Left lobe of liver (tissue), 2 donors: ENCODE measurements around the gene ME2. TPM values are rescaled to one million over a fixed set of nuclear protein-coding genes. Genes with fewer than 3 reads are reported as not detected.
A peak's percentile ranks its signal among the peaks of the same experiment; 100 is the strongest.
"Not testable (repeated sequence)": the region's sequence is repeated elsewhere in the genome, so short reads cannot be mapped to it uniquely, and the experiment has no call there.

Source experiments
- ATAC-seq: fragments of 200-7000 bp; cut with Tn5 transposase; one replicate; pipeline ENCODE4 v1.9.1; 2020; ENCODE audit warnings: mild to moderate bottlenecking, moderate library complexity
- DNase-seq: peaks from one replicate; pipeline ENCODE4 v3.0.0-alpha.2; 2020; ENCODE audit warnings: low spot score
- total RNA-seq: library from RNA; stranded (reverse); gene quantifications from one replicate; pipeline ENCODE4 v1.2.1, GENCODE V29; 2021
- donor health status: DM: no; HTN: no; CAD: no; lungs with moderate emphysema.
- donor health status: DM: no; HTN: yes; CAD: no.

ME2 gene
- total RNA-seq, 1 donor from 2014 or later, result 13.2 TPM

DNA sequence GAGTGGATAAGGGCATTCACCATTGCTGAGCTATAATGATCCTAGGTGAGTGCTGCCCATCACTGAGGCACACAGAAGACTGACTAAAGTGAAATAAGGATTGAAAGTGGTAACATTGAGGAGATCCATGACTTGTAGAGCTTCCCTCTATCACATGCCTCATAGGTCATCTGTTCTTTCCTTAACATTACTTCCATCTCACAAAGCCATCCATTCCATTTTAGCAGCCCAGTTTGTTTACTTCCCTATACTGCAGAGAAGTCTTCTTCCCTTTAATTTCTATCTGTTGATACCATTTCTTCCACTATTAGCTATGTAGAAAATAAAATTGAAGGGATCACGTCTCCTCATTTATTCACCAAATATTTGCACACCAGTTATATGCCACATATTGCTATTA, 32.1 kb downstream of the ME2 start:
- no peak for DNase-seq
- no peak for ATAC-seq

DNA sequence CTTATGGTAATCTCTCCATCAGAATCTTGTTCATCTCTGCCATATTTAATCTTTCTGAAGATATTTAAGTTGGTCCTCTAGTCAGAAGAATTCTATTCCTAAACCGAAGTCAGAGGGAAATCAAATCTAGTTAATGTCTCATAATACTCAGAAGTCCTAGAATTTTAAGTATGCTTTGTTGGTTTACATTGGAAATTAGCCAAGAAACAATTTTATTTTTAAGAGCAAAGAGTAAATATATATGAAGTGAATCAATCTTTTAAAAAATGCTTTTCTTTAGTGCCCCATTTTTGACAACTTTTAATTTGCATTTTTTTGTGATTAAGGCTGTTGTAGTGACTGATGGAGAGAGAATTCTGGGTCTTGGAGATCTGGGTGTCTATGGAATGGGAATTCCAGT, 38.1 kb downstream of the ME2 start:
- DNase-seq, result no peak
- no peak for ATAC-seq

DNA sequence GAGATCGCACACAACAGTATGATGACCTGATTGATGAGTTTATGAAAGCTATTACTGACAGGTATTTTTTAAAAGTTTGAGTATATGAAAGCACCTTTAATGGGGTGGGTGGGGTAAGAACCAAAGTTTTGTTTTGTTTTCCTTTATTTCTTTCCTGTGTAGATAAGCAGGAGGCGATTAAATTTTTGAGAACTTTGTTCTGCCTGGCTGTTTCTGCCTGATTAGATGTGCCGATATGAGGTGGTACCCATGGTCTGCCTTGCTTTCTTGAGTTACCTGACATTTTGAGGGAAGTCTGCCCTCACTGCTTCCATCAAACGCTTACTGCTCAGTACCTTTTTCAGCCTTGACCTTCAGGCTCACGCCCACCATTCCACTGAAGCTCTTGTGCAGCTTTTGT, 39.2 kb downstream of the ME2 start:
- ATAC-seq (no peak), DNase-seq (no peak)

DNA sequence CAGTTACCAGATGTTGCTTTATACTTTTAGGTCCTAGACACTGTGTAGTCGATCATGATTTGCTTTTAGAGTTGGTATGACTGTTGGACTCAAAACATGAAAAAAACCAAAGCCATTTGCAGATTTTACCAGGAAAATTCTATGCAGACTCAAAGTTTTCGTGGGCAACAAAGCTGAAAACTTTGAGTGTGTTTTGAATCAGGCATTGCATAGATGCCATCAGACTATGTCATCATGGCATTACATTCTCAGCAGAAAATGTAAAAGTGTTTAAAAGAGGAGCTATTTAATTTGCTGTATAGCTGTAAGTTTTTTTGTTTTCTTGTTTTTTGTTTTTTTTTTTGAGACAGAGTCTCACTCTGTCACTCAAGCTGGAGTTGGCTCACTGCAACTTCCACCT, 45.5 kb downstream of the ME2 start:
- ATAC-seq, result no peak

DNA sequence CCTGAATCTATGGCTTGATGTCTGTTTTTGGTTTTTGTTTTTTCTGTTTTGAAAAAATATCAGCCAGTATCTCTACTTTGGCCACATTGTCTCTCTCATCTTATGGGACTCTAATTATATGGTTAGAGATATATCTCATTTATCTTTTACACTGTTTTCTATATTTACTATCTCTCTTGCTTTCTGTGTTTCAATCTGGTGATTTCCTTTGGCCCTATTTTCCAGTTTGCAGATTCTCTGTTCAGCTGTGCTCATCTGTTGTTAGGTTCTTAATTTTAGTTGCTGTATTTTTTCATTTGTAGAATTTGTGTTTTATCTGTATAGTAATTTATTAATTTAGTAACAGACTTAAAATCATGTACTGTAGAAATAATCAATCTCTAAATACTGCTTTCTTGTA, 47.6 kb downstream of the ME2 start:
- ATAC-seq, result no peak
- no peak for DNase-seq

More for the DNA sequence above, 45.5 kb downstream of the ME2 start:
- DNase-seq, result no peak

DNA sequence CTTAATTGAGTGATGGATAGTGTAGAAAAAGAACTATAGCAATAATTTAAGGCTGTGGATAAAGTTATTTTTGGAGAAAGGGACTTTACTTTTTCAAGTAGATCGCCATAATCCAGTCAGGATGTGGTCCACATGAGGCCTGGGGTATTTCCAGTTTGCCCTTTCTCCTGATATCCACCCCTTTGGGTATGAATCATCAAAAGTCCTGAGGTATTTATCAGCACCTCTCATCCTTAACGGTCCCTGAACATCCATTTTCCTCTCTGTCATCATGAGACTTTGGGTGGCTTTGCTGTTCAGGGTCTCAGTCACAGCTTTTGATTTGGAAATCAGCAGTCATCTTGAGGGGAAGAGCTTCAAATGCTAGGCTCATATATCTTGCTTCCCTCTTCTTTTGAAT, 49.6 kb downstream of the ME2 start:
- DNase-seq, result no peak
- ATAC-seq, result no peak

DNA sequence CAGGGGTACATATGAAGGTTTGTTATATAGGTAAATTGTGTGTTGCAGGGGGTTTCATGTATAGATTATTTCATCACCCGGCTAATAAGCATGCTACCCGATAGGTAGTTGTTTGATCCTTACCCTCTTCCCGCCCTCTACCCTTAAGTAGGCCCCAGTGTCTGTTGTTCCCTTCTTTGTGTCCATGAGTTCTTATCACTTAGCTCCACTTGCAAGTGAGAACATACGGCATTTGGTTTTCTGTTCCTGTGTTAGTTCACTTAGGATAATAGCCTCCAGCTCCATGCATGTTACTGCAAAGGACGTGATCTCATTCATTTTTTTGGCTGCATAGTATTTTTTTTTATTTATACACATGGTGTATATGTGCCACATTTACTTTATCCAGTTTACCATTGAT, 54.8 kb downstream of the ME2 start:
- no peak for ATAC-seq
- no peak for DNase-seq

DNA sequence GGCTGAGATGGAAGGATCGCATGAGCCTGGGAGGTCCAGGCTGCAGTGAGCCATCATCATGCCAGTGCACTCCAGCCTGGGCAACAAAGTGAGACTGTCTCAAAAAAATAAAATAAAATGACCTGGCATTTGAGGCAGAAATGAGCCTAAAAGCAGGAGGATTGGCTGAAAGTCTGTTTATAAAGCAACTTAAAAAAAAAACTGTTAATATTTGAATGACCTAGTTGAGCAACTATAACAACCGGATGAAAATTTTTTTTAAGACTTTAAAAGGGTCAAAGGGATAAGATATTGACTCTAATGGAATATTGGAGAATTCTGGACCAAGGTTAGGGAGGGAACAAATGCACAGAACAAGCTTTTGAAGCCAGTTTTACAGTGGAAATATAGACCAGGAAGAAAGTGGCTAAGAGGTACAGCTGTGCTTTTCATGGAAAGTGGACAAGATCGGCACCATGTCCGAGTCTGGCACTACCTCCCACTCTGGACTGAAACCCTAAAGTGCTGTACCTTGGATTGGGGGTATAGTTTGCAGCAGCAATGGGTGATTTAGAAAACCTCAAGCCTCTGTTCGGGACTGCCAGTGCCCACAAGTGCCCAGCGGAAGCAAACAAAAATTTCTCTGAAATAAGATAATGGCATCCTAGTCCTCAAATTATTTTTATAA, 55.8 kb downstream of the ME2 start:
- no peak for DNase-seq
- ATAC-seq, result peak; percentile 80

DNA sequence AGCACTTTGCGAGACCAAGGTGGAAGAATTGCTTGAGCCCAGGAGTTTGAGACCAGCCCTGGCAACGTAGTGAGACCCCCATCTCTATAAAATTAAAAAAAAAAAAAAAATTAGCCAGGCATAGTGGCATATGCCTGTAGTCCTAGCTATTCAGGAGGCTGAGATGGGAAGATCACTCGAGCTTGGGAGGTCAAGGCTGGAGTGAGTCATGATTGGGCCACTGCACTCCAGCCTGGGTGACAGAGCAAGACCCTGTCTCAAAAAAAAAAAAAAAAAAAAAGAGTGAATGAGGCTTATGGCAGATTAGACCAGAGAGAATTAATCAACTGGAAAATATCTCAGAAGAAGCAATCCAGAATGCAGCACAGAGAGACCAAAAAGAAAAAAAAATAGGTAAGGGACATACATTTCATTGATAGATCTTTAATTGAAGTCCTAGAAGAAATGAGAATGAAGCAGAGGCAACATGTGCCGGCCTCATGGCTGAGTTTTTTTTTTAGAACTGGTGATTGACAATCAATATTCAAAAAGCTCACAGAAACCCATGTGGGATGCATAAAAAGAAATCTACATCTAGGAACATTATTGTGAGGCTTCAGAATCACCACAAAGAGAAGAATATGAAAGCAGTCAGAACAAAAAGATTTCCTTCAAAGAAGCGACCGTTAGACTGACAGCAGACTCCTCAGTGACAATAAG, 56.7 kb downstream of the ME2 start:
- ATAC-seq (no peak), DNase-seq (no peak)

DNA sequence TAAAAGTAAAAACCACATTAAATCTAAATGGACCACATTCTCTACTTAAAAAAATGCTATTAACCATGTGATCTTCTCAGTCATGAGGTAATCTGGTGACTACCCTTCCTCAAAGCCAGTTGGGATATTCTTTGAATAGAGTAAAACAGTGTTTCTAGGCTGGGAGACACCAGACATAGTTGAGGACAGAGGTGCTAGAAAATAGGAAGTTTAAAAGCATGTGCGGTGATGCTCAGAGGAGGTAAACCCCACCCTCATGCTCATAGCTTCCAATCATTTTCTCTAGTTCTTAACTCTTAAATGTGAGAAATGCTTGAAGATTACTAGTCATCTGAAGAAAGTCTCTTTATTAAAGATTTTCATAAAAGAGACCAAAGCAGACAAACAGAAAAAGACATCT, 58.3 kb downstream of the ME2 start:
- DNase-seq (no peak), ATAC-seq (no peak)

DNA sequence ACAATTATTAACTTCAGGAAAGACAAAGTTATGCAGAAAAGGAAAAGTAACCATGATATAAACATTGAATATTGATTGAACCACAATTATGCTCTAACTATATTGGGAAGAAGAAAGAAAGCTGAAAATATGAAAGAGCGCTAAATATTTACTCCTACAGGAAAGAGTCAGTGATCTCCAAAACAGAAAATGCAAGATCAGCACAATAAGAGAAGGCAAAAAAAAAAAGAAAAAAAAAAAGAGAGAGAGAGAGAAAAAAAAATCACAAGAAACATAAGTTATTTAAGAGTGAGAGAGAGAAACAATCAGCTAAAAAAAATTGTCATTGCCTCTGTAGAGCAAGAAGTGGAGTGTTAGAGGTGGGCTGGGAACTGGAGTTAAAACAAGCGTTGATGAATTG, 60.0 kb downstream of the ME2 start:
- DNase-seq (no peak), ATAC-seq (no peak)

DNA sequence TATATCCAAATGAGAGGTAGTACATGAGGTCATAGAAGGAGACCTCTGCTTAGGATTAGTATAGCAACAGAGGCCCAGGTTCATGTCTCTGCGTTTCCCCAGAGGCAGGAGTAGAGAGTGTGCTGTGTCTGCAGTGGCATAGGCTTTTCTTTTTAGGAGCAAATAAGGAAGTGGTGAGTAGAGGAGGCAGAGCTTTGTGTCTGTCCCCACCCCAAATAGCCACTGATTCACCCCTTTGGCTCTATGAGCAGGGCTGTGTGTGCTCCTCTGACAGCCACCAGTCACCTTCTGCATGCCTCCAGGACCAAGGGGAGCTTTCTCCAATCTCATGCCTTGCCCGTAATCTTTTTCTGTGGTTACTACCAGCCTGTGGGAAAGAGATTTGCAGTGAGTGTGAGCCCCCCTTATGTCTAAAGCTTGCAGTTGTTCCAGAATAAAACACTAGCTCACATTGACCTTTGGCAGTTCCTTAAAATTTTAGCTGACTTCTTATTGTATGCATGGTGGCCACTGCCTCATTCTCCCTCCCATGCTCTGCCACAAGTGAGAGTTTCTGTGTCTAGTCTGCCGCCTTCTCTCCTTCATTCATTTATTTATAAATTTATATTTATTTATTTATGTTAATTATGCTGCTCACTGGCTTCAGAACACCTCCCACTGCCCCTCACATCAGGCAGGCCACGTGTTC, 65.5 kb downstream of the ME2 start:
- no peak for DNase-seq
- peak; percentile 61 for ATAC-seq

DNA sequence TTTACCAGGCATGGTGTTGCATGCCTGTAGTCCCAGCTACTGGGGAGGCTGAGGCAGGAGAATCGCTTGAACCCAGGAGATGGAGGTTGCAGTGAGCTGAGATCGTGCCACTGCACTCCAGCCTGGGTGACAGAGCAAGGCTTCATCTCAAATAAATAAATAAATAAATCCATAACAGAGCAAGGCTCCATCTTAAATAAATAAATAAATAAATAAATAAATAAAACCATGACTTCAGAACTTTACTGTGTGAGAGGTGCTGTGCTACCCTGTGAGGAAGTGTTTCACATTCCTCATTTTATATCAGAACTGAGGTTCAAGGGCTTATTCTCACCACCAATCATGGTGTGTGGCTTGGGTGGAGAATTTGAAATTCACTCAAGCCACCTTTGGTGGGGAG, 67.0 kb downstream of the ME2 start:
- ATAC-seq, DNase-seq: not testable (repeated sequence)

DNA sequence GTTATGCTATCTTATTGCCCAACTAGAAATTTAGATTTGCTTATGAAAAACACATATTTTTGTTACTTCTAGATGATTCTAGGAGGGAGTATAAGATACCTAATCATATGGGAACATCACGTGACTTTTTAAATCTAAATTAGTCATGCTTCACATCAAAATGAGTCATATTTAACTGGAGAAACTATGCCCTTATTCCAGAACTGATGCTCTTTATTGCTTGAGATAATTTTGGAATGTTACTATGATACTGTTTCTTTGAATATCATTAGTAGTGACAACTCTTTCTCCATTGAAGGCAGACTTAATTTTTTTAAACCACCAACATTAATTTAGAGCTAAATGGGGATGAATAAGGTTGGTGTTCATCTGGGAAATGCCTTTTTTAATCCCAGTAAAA, 69.0 kb downstream of the ME2 start:
- DNase-seq (no peak), ATAC-seq (no peak)

DNA sequence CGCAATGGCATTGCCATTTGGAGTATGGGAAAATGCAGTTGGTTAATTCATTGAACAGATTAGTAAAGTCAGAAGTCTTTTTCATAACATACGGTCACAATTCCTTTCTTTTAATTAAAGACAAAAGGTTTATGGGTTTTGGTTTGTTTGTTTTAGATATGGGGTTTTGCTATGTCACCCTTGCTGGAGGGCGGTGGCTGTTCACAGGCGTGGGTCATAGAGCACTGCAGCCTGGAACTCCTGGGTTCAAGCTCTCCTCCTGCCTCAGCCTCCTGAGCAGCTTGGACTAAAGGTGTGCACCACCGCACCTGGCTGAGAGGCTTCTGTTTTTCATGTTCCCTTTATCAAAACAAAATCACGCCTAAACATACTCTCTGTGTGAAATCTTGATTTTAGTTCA, 70.3 kb downstream of the ME2 start:
- ATAC-seq (no peak), DNase-seq (no peak)

DNA sequence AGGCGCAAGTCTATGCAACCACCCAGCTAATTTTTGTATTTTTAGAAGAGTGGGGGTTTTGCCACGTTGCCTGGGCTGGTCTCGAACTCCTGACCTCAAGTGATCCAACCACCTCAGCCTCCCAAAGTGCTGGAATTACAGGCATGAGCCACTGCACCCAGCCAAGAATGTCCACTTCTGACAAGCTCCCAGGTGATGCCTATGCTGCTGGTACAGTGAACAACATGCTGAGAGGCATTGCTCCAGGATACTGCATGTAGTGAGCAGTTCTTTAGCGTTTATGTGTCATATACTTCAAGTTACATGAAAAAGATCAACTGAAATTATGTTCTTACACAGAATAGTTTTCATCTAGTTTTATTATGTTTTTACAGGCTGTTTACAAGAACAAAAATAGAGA, 71.7 kb downstream of the ME2 start:
- no peak for DNase-seq
- ATAC-seq, result no peak

DNA sequence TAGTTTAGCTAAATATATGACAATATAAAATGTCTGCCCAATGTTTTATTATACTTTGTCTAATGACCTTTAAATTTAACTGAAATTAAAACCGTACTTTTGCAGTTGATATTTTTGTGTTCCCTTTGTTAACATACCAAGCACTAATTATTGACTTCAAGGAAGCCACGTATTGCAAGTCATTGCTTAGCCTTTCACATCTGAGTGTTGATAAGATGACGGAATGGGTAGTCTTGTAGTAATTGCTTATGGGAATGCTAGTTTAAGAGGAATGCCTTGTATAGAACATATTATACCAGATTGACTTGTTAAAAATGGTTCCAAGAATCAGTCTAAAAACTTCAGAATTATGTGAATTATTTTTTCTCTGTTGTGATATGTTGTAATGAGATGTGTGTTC, 74.9 kb downstream of the ME2 start:
- ATAC-seq, result no peak

DNA sequence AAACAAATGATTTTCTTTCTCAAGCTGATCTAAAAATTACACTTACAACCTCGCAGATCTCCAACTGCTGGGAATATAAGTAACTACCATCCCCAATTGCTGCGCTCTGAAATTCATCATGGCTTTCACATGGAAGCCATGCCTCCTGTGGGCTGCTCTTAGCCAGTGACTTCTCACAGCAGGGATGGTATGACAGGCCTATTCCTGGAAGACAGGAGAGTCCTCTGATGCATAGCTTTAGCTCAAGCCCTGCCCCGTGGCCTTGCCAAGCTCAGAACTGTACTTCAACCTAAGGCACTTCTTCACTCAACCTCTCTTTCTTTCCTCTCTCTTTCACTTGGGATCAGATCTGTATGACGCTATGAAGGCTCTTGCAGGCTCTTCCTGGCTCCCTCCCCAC, 76.3 kb downstream of the ME2 start:
- ATAC-seq (no peak), DNase-seq (no peak)

More for the DNA sequence above, 74.9 kb downstream of the ME2 start:
- no peak for DNase-seq

DNA sequence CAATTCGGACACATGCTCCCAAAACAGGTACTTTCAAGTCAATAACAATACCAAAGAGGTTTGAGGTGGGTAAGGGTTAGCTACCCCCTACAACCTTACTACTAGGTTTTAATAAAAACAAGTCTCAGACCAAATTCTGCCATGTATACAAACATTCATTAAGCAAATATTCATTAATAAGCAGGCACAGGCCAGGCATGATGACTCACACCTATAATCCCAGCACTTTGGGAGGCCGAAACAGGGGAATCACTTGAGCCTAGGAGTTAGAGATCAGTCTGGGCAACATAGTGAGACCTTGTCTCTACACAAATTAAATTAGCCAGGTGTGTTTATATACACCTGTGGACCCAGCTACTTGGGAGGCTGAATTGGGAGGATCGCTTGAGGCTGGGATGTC, 77.2 kb downstream of the ME2 start:
- no peak for ATAC-seq
- DNase-seq, result no peak

DNA sequence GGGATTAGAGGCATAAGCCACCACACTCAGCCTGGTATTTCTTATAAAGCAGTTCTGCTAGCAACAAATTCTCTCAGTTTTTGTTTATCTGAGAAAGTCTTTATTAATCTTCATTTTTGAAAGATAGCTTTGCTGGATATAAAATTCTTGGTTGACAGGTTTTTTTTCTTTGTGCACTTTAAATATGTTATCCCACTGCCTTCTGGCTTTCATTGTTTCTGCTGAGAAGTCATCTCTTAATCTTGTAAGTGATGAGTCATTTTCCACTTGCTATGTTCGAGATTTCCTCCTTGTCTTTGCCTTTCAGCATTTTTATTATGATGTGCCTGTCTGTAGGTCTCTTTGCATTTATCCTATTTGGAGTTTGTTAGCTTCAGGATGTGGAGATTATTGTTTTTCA, 83.1 kb downstream of the ME2 start:
- ATAC-seq, result no peak
- DNase-seq, result no peak

DNA sequence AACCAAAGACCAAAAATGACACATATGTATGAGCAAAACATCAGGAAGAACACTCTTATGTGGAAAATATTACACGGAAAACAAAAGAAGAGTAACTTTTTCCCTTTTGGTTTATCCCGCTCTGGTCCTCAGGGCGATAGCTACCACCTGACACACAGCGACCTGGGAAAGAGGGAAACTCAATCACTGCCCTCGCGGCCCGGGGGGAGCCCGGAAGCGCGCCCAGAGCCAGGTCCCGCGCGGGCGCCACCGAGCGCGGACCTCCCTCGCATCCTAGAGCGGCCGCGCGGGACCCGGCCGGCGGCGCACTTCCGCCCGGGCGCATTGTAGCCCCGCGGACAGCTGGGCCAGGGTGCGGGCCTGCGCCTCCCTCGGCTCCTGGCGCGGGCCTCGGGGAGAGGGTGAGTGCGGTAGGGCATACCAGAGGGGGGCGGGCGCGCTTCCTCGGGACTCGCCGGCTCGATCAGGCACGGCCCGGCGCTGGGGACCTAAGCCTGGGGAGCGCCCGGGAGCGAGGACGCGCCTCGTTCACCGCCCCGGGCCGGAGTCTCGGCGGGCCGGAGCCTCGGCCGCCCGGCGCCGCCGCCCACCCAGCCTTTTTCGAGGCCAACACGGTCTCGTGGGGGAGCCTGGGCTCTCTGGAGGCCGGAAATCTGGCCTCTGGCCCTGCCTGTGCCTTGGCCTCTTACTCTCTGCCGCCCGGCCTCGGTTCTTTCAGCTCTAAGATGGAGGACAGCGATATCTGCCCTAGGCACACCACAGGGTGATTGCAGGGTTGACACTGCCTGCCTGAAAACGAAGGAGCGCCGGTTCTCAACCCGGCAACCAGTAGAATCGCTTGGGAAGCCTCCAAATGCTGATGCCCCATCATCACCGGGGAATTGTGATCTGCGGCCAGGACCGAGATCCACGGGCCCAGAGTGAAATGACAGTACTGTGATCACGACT, 89.1 kb downstream of the ME2 start, which contains the start of gene ELAC1:
Gene ELAC1, plus strand, starts transcription at position 327 of the 948 bp plus-strand sequence. CDS start 6,365 bp downstream, outside the sequence.
- peak; percentile 95 for ATAC-seq
- peak; percentile 85 for DNase-seq
